Measurements from ENCODE around the gene TP63.

- TF ChIP-seq CTCF (conservative IDR thresholded peaks at IDR 0.05; ENCODE audit: low read depth, low read length) (no peak), EZH2 (IDR thresholded peaks at IDR 0.05; ENCODE audit: borderline replicate concordance, low read depth, low read length, poor library complexity, severe bottlenecking) (no peak)
Measured at GRCh38 chr3:189724356-189724755, 93.2 kb downstream of the TP63 start.
